Liver (tissue), 10 donors: ENCODE measurements around the gene OR4F15. TPM values are rescaled to one million over a fixed set of nuclear protein-coding genes. Genes with fewer than 3 reads are reported as not detected.

Experiments
- DNase-seq: peaks from one replicate; pipeline ENCODE4 v3.0.0-alpha.2; 2017; ENCODE audit warnings: low spot score
- H3K27ac ChIP-seq, 2 donors: one replicate each; pipeline ENCODE4 v1.7.0; 2013; ENCODE audit warnings: inconsistent platforms in 2 of 2, low read length in 2 of 2, control low read depth in 1 of 2, low read depth in 1 of 2, mild to moderate bottlenecking in 1 of 2
- H3K27me3 ChIP-seq, 4 donors: one replicate each; pipeline versions ENCODE4 v1.6.1 to v1.7.0; 2013; ENCODE audit warnings: low read length in 3 of 4, inconsistent platforms in 1 of 4, mild to moderate bottlenecking in 1 of 4, moderate library complexity in 1 of 4; ENCODE audit not compliant: control insufficient read depth in 4 of 4, insufficient read depth in 4 of 4
- H3K36me3 ChIP-seq, 4 donors: one replicate each; pipeline versions ENCODE4 v1.6.1 to v1.7.0; 2013; ENCODE audit warnings: low read length in 3 of 4, mild to moderate bottlenecking in 3 of 4, low read depth in 1 of 4, moderate library complexity in 1 of 4; ENCODE audit not compliant: control insufficient read depth in 4 of 4, insufficient read depth in 3 of 4
- H3K4me1 ChIP-seq, 4 donors: one replicate each; pipeline versions ENCODE4 v1.6.1 to v1.7.0; 2013; ENCODE audit warnings: low read length in 3 of 4, mild to moderate bottlenecking in 3 of 4, moderate library complexity in 1 of 4; ENCODE audit not compliant: control insufficient read depth in 4 of 4, insufficient read depth in 4 of 4
- H3K4me3 ChIP-seq, 3 donors: one replicate each; pipeline versions ENCODE4 v1.6.1 to v1.7.0; 2013; ENCODE audit warnings: low read length in 3 of 3, control low read depth in 1 of 3, low read depth in 1 of 3, mild to moderate bottlenecking in 1 of 3
- H3K9ac ChIP-seq, 2 donors: one replicate each; pipeline ENCODE4 v1.7.0; 2013; ENCODE audit warnings: low read length in 2 of 2, mild to moderate bottlenecking in 2 of 2, moderate library complexity in 2 of 2, control low read depth in 1 of 2, low read depth in 1 of 2
- H3K9me3 ChIP-seq, 4 donors: one replicate each; pipeline versions ENCODE4 v1.6.1 to v1.7.0; 2013; ENCODE audit warnings: low read length in 3 of 4; ENCODE audit not compliant: control insufficient read depth in 4 of 4
- EGR1 ChIP-seq, 2 donors: IDR thresholded peaks; 2 replicates each; pipeline ENCODE4 v1.6.1; 2016 to 2018; ENCODE audit warnings: antibody characterized with exemption in 2 of 2, low read depth in 2 of 2
- FOXA2 ChIP-seq: IDR thresholded peaks from 2 replicates; pipeline ENCODE4 v1.6.1; 2016; ENCODE audit warnings: antibody characterized with exemption
- GABPA ChIP-seq, 2 donors: IDR thresholded peaks in 1 of 2; conservative IDR thresholded peaks in 1 of 2; 2 replicates each; pipeline ENCODE4 v1.6.1; 2016; ENCODE audit warnings: antibody characterized with exemption in 2 of 2, mild to moderate bottlenecking in 1 of 2, moderate library complexity in 1 of 2
- HNF4A ChIP-seq, 2 donors: conservative IDR thresholded peaks; 2 replicates each; pipeline ENCODE4 v1.6.1; 2016; ENCODE audit warnings: antibody characterized with exemption in 2 of 2, mild to moderate bottlenecking in 2 of 2
- HNF4G ChIP-seq: IDR thresholded peaks from 2 replicates; pipeline ENCODE4 v1.6.1; 2016; ENCODE audit warnings: antibody characterized with exemption
- JUND ChIP-seq, 2 donors: IDR thresholded peaks; 2 replicates each; pipeline ENCODE4 v1.6.1; 2016; ENCODE audit warnings: antibody characterized with exemption in 2 of 2
- NR2F2 ChIP-seq: IDR thresholded peaks from 2 replicates; pipeline ENCODE4 v1.6.1; 2016; ENCODE audit warnings: antibody characterized with exemption
- RAD21 ChIP-seq, 2 donors: IDR thresholded peaks; 2 replicates each; pipeline ENCODE4 v1.6.1; 2016; ENCODE audit warnings: antibody characterized with exemption in 2 of 2, mild to moderate bottlenecking in 2 of 2
- RXRA ChIP-seq, 2 donors: IDR thresholded peaks; 2 replicates each; pipeline ENCODE4 v1.6.1; 2017 to 2018; ENCODE audit warnings: antibody characterized with exemption in 2 of 2, mild to moderate bottlenecking in 1 of 2
- SP1 ChIP-seq: IDR thresholded peaks from 2 replicates; pipeline ENCODE4 v1.6.1; 2018; ENCODE audit warnings: antibody characterized with exemption, mild to moderate bottlenecking
- TAF1 ChIP-seq: conservative IDR thresholded peaks from 2 replicates; pipeline ENCODE4 v1.6.1; 2016; ENCODE audit warnings: antibody characterized with exemption, mild to moderate bottlenecking
- WGBS: extraction: QIAGEN DNeasy Blood & Tissue Kit; methylation state at CpG from one replicate; pipeline ENCODE4 v1.1.7; 2013; 5-methylcytosine and 5-hydroxymethylcytosine counted together
- polyA plus RNA-seq, 2 donors: library from polyadenylated mRNA; stranded (reverse) in 1 of 2; unstranded in 1 of 2; fragments of 200-250 nt in 1 of 2; fragments of >200 nt in 1 of 2; fragmentation: Nextera tagmentation in 1 of 2; extraction: Ambion mirVana in 1 of 2; gene quantifications; one replicate each; pipeline versions ENCODE4 v1.2.1 to v1.2.3, GENCODE V29; 2013 to 2015
- small RNA-seq: library from RNA; depleted of rRNA; stranded (forward); fragments of <200 nt; gene quantifications from one replicate; pipeline ENCODE3, GENCODE V24; 2014
- total RNA-seq, 2 donors: library from RNA; depleted of rRNA; stranded (reverse); fragments of >200 nt; gene quantifications; one replicate each; pipeline ENCODE4 v1.2.3, GENCODE V29; 2014
- TF ChIP-seq, protein P1 (sequence below): IDR thresholded peaks from 2 replicates; pipeline ENCODE4 v1.6.1; 2016; ENCODE audit warnings: antibody characterized with exemption, mild to moderate bottlenecking
- TF ChIP-seq, protein P2 (sequence below): IDR thresholded peaks from 2 replicates; pipeline ENCODE4 v1.6.1; 2016; ENCODE audit warnings: antibody characterized with exemption
- TF ChIP-seq, protein P3 (sequence below): IDR thresholded peaks from 2 replicates; pipeline ENCODE4 v1.6.1; 2016; ENCODE audit warnings: antibody characterized with exemption
- TF ChIP-seq, protein P4 (sequence below): IDR thresholded peaks from 2 replicates; pipeline ENCODE4 v1.6.1; 2016; ENCODE audit warnings: antibody characterized with exemption
- TF ChIP-seq, protein P5 (sequence below): fragments of 150-350 bp; IDR thresholded peaks from 2 replicates; pipeline ENCODE4 v1.5.1; 2017; ENCODE audit warnings: improper control_type of control experiment, low read depth, low read length; ENCODE audit not compliant: missing input control
- donor health status: healthy.
- donor health status: healthy.
- donor health status: healthy.
- donor health status: healthy.
- donor health status: healthy.

OR4F15 gene
- total and polyA plus RNA-seq, 4 donors, result not detected

DNA sequence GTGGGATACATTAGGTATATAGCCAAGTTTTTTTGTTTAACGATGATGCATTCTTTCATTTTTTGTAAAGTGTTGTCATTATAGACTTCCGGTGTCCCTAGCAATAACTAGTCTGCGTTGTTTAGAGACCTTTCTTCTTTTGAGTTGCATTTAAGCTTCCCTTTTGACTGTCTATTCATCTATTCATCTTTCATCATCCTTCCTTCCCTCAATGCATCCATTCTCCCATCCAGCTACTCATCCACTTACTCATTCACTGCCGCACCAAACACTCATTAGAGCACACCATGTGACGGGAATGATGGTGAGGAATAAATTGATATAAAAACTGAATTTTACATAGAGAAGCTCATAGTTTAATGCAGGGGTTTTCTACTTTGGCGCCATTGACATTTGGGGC is 32.9 kb downstream of the OR4F15 start:
- 80% methylated on average over 6 of the region's 6 CpGs for WGBS
- H3K9me3 ChIP-seq, result no peaks in the 10 kb centered on the region
- H3K36me3 ChIP-seq, result no peaks in the 10 kb centered on the region
- H3K4me3 ChIP-seq, result no peak overlapping the region
- no peak for DNase-seq
- no peak overlapping the region for H3K27ac ChIP-seq
- H3K27me3 ChIP-seq, result peaks cover 0 to 5% (median 1%) of the 10 kb centered on the region in 4 donors
- no peak for TF ChIP-seq HNF4G
- no peak for TF ChIP-seq RXRA (IDR thresholded peaks at IDR 0.05)
- TF ChIP-seq TAF1, result no peak
- TF ChIP-seq GABPA (IDR thresholded peaks at IDR 0.05 in 1 of 2, conservative IDR thresholded peaks at IDR 0.05 in 1 of 2), result no peak
- TF ChIP-seq FOXA2, result no peak
- TF ChIP-seq, protein P1, sequence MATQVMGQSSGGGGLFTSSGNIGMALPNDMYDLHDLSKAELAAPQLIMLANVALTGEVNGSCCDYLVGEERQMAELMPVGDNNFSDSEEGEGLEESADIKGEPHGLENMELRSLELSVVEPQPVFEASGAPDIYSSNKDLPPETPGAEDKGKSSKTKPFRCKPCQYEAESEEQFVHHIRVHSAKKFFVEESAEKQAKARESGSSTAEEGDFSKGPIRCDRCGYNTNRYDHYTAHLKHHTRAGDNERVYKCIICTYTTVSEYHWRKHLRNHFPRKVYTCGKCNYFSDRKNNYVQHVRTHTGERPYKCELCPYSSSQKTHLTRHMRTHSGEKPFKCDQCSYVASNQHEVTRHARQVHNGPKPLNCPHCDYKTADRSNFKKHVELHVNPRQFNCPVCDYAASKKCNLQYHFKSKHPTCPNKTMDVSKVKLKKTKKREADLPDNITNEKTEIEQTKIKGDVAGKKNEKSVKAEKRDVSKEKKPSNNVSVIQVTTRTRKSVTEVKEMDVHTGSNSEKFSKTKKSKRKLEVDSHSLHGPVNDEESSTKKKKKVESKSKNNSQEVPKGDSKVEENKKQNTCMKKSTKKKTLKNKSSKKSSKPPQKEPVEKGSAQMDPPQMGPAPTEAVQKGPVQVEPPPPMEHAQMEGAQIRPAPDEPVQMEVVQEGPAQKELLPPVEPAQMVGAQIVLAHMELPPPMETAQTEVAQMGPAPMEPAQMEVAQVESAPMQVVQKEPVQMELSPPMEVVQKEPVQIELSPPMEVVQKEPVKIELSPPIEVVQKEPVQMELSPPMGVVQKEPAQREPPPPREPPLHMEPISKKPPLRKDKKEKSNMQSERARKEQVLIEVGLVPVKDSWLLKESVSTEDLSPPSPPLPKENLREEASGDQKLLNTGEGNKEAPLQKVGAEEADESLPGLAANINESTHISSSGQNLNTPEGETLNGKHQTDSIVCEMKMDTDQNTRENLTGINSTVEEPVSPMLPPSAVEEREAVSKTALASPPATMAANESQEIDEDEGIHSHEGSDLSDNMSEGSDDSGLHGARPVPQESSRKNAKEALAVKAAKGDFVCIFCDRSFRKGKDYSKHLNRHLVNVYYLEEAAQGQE, result no peak
- TF ChIP-seq SP1, result no peak
- TF ChIP-seq, protein P2, sequence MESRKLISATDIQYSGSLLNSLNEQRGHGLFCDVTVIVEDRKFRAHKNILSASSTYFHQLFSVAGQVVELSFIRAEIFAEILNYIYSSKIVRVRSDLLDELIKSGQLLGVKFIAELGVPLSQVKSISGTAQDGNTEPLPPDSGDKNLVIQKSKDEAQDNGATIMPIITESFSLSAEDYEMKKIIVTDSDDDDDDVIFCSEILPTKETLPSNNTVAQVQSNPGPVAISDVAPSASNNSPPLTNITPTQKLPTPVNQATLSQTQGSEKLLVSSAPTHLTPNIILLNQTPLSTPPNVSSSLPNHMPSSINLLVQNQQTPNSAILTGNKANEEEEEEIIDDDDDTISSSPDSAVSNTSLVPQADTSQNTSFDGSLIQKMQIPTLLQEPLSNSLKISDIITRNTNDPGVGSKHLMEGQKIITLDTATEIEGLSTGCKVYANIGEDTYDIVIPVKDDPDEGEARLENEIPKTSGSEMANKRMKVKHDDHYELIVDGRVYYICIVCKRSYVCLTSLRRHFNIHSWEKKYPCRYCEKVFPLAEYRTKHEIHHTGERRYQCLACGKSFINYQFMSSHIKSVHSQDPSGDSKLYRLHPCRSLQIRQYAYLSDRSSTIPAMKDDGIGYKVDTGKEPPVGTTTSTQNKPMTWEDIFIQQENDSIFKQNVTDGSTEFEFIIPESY, result no peak
- TF ChIP-seq, protein P3, sequence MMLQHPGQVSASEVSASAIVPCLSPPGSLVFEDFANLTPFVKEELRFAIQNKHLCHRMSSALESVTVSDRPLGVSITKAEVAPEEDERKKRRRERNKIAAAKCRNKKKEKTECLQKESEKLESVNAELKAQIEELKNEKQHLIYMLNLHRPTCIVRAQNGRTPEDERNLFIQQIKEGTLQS, result no peak
- no peak for TF ChIP-seq EGR1 (IDR thresholded peaks at IDR 0.05; ENCODE audit: low read depth in 2 of 2)
- no peak for TF ChIP-seq HNF4A (conservative IDR thresholded peaks at IDR 0.05)
- TF ChIP-seq, protein P4, sequence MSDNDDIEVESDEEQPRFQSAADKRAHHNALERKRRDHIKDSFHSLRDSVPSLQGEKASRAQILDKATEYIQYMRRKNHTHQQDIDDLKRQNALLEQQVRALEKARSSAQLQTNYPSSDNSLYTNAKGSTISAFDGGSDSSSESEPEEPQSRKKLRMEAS, result no peak
- TF ChIP-seq NR2F2, result no peak
- TF ChIP-seq RAD21 (IDR thresholded peaks at IDR 0.05), result no peak
- no peak for TF ChIP-seq JUND (IDR thresholded peaks at IDR 0.05)
- no peaks in the 10 kb centered on the region for H3K4me1 ChIP-seq
- H3K9ac ChIP-seq, result no peak overlapping the region

DNA sequence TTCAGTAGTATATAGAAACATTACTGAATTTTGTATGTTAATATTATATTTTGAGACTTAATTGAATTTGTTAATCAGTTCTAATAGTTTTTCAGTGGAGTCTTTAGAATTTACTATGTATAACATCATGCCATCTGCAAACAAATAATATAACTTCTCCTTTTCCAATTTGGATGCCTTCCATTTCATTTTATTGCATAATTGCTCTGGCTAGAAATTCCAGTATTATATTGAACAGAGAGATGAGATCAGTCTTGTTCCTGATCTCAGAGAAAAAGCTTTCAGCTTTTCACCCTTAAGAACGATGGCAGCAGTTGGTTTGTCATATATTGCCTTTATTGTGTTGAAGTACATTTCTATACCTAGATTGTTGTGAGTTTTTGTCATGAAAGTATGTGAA is 40.4 kb downstream of the OR4F15 start:
- no peaks in the 10 kb centered on the region for H3K36me3 ChIP-seq
- no peak overlapping the region for H3K4me3 ChIP-seq
- DNase-seq, result no peak
- H3K4me1 ChIP-seq, result no peaks in the 10 kb centered on the region
- no peak overlapping the region for H3K9ac ChIP-seq
- peaks cover 0 to 5% (median 0%) of the 10 kb centered on the region in 4 donors for H3K27me3 ChIP-seq
- WGBS, result 57% methylated on average over 1 of the region's 1 CpG
- no peak overlapping the region for H3K27ac ChIP-seq
- H3K9me3 ChIP-seq, result no peaks in the 10 kb centered on the region
- TF ChIP-seq, protein P5, sequence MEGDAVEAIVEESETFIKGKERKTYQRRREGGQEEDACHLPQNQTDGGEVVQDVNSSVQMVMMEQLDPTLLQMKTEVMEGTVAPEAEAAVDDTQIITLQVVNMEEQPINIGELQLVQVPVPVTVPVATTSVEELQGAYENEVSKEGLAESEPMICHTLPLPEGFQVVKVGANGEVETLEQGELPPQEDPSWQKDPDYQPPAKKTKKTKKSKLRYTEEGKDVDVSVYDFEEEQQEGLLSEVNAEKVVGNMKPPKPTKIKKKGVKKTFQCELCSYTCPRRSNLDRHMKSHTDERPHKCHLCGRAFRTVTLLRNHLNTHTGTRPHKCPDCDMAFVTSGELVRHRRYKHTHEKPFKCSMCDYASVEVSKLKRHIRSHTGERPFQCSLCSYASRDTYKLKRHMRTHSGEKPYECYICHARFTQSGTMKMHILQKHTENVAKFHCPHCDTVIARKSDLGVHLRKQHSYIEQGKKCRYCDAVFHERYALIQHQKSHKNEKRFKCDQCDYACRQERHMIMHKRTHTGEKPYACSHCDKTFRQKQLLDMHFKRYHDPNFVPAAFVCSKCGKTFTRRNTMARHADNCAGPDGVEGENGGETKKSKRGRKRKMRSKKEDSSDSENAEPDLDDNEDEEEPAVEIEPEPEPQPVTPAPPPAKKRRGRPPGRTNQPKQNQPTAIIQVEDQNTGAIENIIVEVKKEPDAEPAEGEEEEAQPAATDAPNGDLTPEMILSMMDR, result no peak

Small RNAs within 50 kb of the gene (small RNA-seq; reads per million reads assigned to genes)
- not detected for gene RN7SL209P

Other genes starting within 250 kb of the OR4F15 start
- gene TM2D3, start 159.8 kb upstream of the OR4F15 start, total RNA-seq, result 10 to 100 TPM; 22.0 to 32.6 TPM
- gene TM2D3, start 159.8 kb upstream of the OR4F15 start, polyA plus RNA-seq, result 10 to 100 TPM; 43.2 to 44.1 TPM
- gene TARS3, start 87.7 kb upstream of the OR4F15 start, total RNA-seq, result 1 to 10 TPM; 5.4 to 7.8 TPM
- 1 to 10 TPM; 2.3 to 2.5 TPM for gene TARS3, start 87.7 kb upstream of the OR4F15 start, polyA plus RNA-seq
- not detected for gene OR4F6, start 8.7 kb upstream of the OR4F15 start, total RNA-seq
- not detected for gene OR4F6, start 8.7 kb upstream of the OR4F15 start, polyA plus RNA-seq